HCT116 (cell line): ENCODE measurements around the gene GSN. TPM values are rescaled to one million over a fixed set of nuclear protein-coding genes. Genes with fewer than 3 reads are reported as not detected.

Source experiments
- ATAC-seq: fragments of 200-7000 bp; cut with Tn5 transposase; 2 replicates; pipeline ENCODE4 v1.9.1; 2020; ENCODE audit warnings: mild to moderate bottlenecking, moderate library complexity
- BruUV-seq: library from RNA; stranded (reverse); fragments of 400-500 nt; replicated peaks from 2 replicates; lab custom pipeline; 2021; lab: Mats Ljungman, UMichigan
- CTCF ChIA-PET: fragments of 300-600 bp; sonication (Branson Sonifier 250); formaldehyde crosslinking; loops from one replicate; lab custom pipeline; 2021; ENCODE audit warnings: antibody characterized with exemption; lab: Charles Lee
- POLR2A ChIA-PET: fragments of 300-600, 350-600 bp; sonication (Branson Sonifier 250); formaldehyde crosslinking; loops from one replicate; lab custom pipeline; 2021; ENCODE audit warnings: antibody characterized with exemption; lab: Charles Lee
- RAD21 ChIA-PET, 2 experiments: fragments of 300-600 bp; sonication (Branson Sonifier 250); formaldehyde crosslinking; loops; one replicate each; lab custom pipeline; 2023; ENCODE audit warnings: low total read pairs in 2 of 2; ENCODE audit not compliant: uncharacterized antibody in 2 of 2, unreplicated experiment in 2 of 2, low non-redundant PET in 1 of 2; lab: Charles Lee
- DNase-seq: peaks from one replicate; pipeline ENCODE4 v3.0.0-alpha.2; 2010; ENCODE audit warnings: low read depth, low spot score
- H2AFZ ChIP-seq: fragments of 200-600 bp; shearing (Covaris generic), sonication (generic); 2 replicates; pipeline ENCODE4 v1.6.1; 2017; ENCODE audit warnings: low read depth, mixed run types, mixed read lengths, antibody characterized with exemption, low read length; ENCODE audit not compliant: poor library complexity, severe bottlenecking
- H3K27ac ChIP-seq: 2 replicates; pipeline ENCODE4 v1.5.1; 2012; ENCODE audit warnings: low read depth, low read length
- H3K27me3 ChIP-seq: fragments of 200-600 bp; sonication (generic); 2 replicates; pipeline ENCODE4 v1.6.1; 2016; ENCODE audit warnings: mixed run types, low read length, mixed read lengths; ENCODE audit not compliant: insufficient read depth
- H3K36me3 ChIP-seq, 2 experiments: fragments of 200-500 bp in 1 of 2; fragments of 200-600 bp in 1 of 2; sonication (Bioruptor generic) in 1 of 2; sonication (generic) in 1 of 2; 2 replicates each; pipeline versions ENCODE4 v1.5.1 to v1.6.1; 2014 to 2016; ENCODE audit warnings: low read length in 2 of 2, inconsistent platforms in 1 of 2, mixed read lengths in 1 of 2, mixed run types in 1 of 2; ENCODE audit not compliant: insufficient read depth in 2 of 2, control insufficient read depth in 1 of 2
- H3K4me1 ChIP-seq, 2 experiments: fragments of 200-600 bp in 1 of 2; sonication (generic) in 1 of 2; 2 replicates each; pipeline versions ENCODE4 v1.5.1 to v1.6.1; 2012 to 2017; ENCODE audit warnings: low read length in 2 of 2, inconsistent platforms in 1 of 2, mild to moderate bottlenecking in 1 of 2, mixed read lengths in 1 of 2, mixed run types in 1 of 2, moderate library complexity in 1 of 2; ENCODE audit not compliant: insufficient read depth in 2 of 2, control insufficient read depth in 1 of 2
- H3K4me2 ChIP-seq: fragments of 200-600 bp; sonication (generic); 2 replicates; pipeline ENCODE4 v1.6.1; 2017; ENCODE audit warnings: mixed run types, low read length, mixed read lengths
- H3K4me3 ChIP-seq, 2 experiments: fragments of 200-600 bp in 1 of 2; sonication (generic) in 1 of 2; replicated peaks in 1 of 2; 2 replicates each; pipeline ENCODE4 v1.5.1; 2011 to 2016; ENCODE audit warnings: low read length in 2 of 2, control low read depth in 1 of 2, low read depth in 1 of 2, mild to moderate bottlenecking in 1 of 2, mixed read lengths in 1 of 2, mixed run types in 1 of 2
- H3K79me2 ChIP-seq: fragments of 200-600 bp; sonication (generic); 2 replicates; pipeline ENCODE4 v1.6.1; 2017; ENCODE audit warnings: mild to moderate bottlenecking, mixed run types, low read length, moderate library complexity, mixed read lengths; ENCODE audit not compliant: insufficient read depth
- H3K9ac ChIP-seq: fragments of 200-600 bp; sonication (generic); 2 replicates; pipeline ENCODE4 v1.6.1; 2016; ENCODE audit warnings: low read length, mixed read lengths
- H3K9me2 ChIP-seq: fragments of 200-600 bp; sonication (generic), shearing (Covaris generic); 2 replicates; pipeline ENCODE4 v1.6.1; 2017; ENCODE audit warnings: mixed run types, mild to moderate bottlenecking, moderate library complexity; ENCODE audit not compliant: insufficient read depth
- H3K9me3 ChIP-seq, 2 experiments: fragments of 200-500 bp in 1 of 2; fragments of 200-600 bp in 1 of 2; sonication (Bioruptor generic) in 1 of 2; sonication (generic) in 1 of 2; 2 replicates each; pipeline ENCODE4 v1.6.1; 2014 to 2017; ENCODE audit warnings: low read length in 2 of 2, mixed read lengths in 2 of 2, inconsistent platforms in 1 of 2, low read depth in 1 of 2, mild to moderate bottlenecking in 1 of 2, mixed run types in 1 of 2, moderate library complexity in 1 of 2; ENCODE audit not compliant: control insufficient read depth in 1 of 2, insufficient read depth in 1 of 2
- H4K20me1 ChIP-seq: fragments of 200-600 bp; sonication (generic), shearing (Covaris generic); 2 replicates; pipeline ENCODE4 v1.6.1; 2017; ENCODE audit warnings: mixed run types, mild to moderate bottlenecking, moderate library complexity; ENCODE audit not compliant: insufficient read depth
- CBX3 ChIP-seq: IDR thresholded peaks from 2 replicates; pipeline ENCODE4 v1.6.1; 2012; ENCODE audit warnings: low read depth
- CTCF ChIP-seq, 3 experiments: fragments of 200-600 bp in 1 of 3; sonication (generic) in 1 of 3; IDR thresholded peaks in 2 of 3; conservative IDR thresholded peaks in 1 of 3; 2 replicates each; pipeline ENCODE4 v1.5.1; 2012 to 2017; ENCODE audit warnings: low read depth in 2 of 3, low read length in 2 of 3, antibody characterized with exemption in 1 of 3, borderline replicate concordance in 1 of 3, control low read depth in 1 of 3, mild to moderate bottlenecking in 1 of 3, mixed read lengths in 1 of 3, mixed run types in 1 of 3, moderate library complexity in 1 of 3; ENCODE audit not compliant: insufficient read depth in 1 of 3
- FOSL1 ChIP-seq: IDR thresholded peaks from 2 replicates; pipeline ENCODE4 v1.6.1; 2012; ENCODE audit warnings: low read depth
- JUND ChIP-seq: IDR thresholded peaks from 2 replicates; pipeline ENCODE4 v1.6.1; 2012
- SRF ChIP-seq: IDR thresholded peaks from 2 replicates; pipeline ENCODE4 v1.6.1; 2012; ENCODE audit warnings: low read depth
- YY1 ChIP-seq: IDR thresholded peaks from 2 replicates; pipeline ENCODE4 v1.6.1; 2011; ENCODE audit warnings: low read length, low read depth, moderate library complexity, mild to moderate bottlenecking; ENCODE audit not compliant: insufficient replicate concordance; ENCODE audit errors: extremely low read depth
- intact Hi-C: fragments of 100-400 bp; cut with micrococcal nuclease; formaldehyde crosslinking; loops from 2 replicates; pipeline ENCODE4 v1.10.0; 2022
- total RNA-seq: library from RNA; stranded (reverse); gene quantifications from one replicate; pipeline ENCODE4 v1.2.1, GENCODE V29; 2021; ENCODE audit not compliant: unreplicated experiment

Gene GSN
- total RNA-seq, 1 experiment from 2014 or later, result 71.3 TPM

GRCh38 chr9:121266356-121266755 lies 1.6 kb upstream of the GSN start:
- Histone ChIP-seq H3K9me3 (no peaks in the 10 kb centered on the region), H3K9me2 (no peaks in the 10 kb centered on the region), H3K9ac (no peak overlapping the region), H4K20me1 (no peaks in the 10 kb centered on the region), H3K36me3 (no peaks in the 10 kb centered on the region), H3K27ac (no peak overlapping the region), H3K4me1 (peaks cover 20 to 29% of the 10 kb centered on the region in 2 experiments), H3K27me3 (no peaks in the 10 kb centered on the region), H2AFZ (no peak overlapping the region), H3K4me2 (no peak overlapping the region), H3K79me2 (no peaks in the 10 kb centered on the region), H3K4me3 (no peak overlapping the region)
- ATAC-seq (no peak), DNase-seq (no peak)
- RAD21 ChIA-PET, result no interaction called here
- no peak for TF ChIP-seq JUND
- no peak for TF ChIP-seq CTCF (IDR thresholded peaks at IDR 0.05 in 2 of 3, conservative IDR thresholded peaks at IDR 0.05 in 1 of 3; ENCODE audit: borderline replicate concordance in 1 of 3, insufficient read depth in 1 of 3, low read depth in 2 of 3, low read length in 2 of 3)
- no peak for TF ChIP-seq FOSL1
- no peak for TF ChIP-seq YY1
- no peak for TF ChIP-seq CBX3
- no peak for TF ChIP-seq SRF
- POLR2A ChIA-PET, result no interaction called here
- intact Hi-C loops, result no loop called here
- BruUV-seq, result no TSS peak
- CTCF ChIA-PET, result no interaction called here
